SK-N-SH (cell line): ENCODE data around the gene BCL2L13. TPM values are rescaled to one million over a fixed set of nuclear protein-coding genes. Genes with fewer than 3 reads are reported as not detected.

Experiments
- CTCF ChIA-PET: fragments of 300-600, 350-600 bp; formaldehyde crosslinking; extraction: SDS; loops from one replicate; lab custom pipeline; 2021; lab: Yijun Ruan, JAX
- POLR2A ChIA-PET: fragments of 350-600 bp; sonication (Branson Sonifier 250); formaldehyde crosslinking; extraction: SDS; loops from one replicate; lab custom pipeline; 2020; ENCODE audit warnings: antibody characterized with exemption, inconsistent platforms; lab: Yijun Ruan, JAX
- DNase-seq: peaks from one replicate; pipeline ENCODE4 v3.0.0; 2012
- H2AFZ ChIP-seq: fragments of 200-600 bp; sonication (generic); 2 replicates; pipeline ENCODE4 v1.8.1; 2016; ENCODE audit warnings: antibody characterized with exemption, mild to moderate bottlenecking, low read depth
- H3F3A ChIP-seq: fragments of 200-600 bp; sonication (generic); replicated peaks from 2 replicates; pipeline ENCODE3; 2016; ENCODE audit warnings: antibody characterized with exemption, mild to moderate bottlenecking; ENCODE audit not compliant: insufficient read depth
- H3K27ac ChIP-seq, 2 experiments: fragments of 200-500 bp in 1 of 2; fragments of 200-600 bp in 1 of 2; sonication (Bioruptor generic) in 1 of 2; sonication (generic), shearing (Covaris generic) in 1 of 2; 2 replicates each; pipeline versions ENCODE4 v1.5.1 to v1.6.1; 2014 to 2016; ENCODE audit warnings: low read depth in 2 of 2, inconsistent platforms in 1 of 2, low read length in 1 of 2, mild to moderate bottlenecking in 1 of 2, mixed read lengths in 1 of 2
- H3K27me3 ChIP-seq: fragments of 200-600 bp; sonication (generic), shearing (Covaris generic); 2 replicates; pipeline ENCODE4 v1.6.1; 2016; ENCODE audit warnings: mixed run types; ENCODE audit not compliant: insufficient read depth
- H3K36me3 ChIP-seq, 2 experiments: fragments of 200-500 bp in 1 of 2; fragments of 200-600 bp in 1 of 2; sonication (Bioruptor generic) in 1 of 2; sonication (generic) in 1 of 2; replicated peaks in 1 of 2; 2 replicates each; pipeline versions ENCODE3 to v1.5.1; 2014 to 2016; ENCODE audit warnings: low read length in 1 of 2, mild to moderate bottlenecking in 1 of 2; ENCODE audit not compliant: insufficient read depth in 2 of 2, control insufficient read depth in 1 of 2
- H3K4me1 ChIP-seq, 2 experiments: fragments of 200-500 bp in 1 of 2; fragments of 200-600 bp in 1 of 2; sonication (Bioruptor generic) in 1 of 2; sonication (generic), shearing (Covaris generic) in 1 of 2; 2 replicates each; pipeline versions ENCODE4 v1.5.1 to v1.6.1; 2014 to 2016; ENCODE audit warnings: low read depth in 1 of 2, low read length in 1 of 2, mixed run types in 1 of 2; ENCODE audit not compliant: insufficient read depth in 2 of 2, control insufficient read depth in 1 of 2
- H3K4me2 ChIP-seq: fragments of 200-600 bp; sonication (generic), shearing (Covaris generic); 2 replicates; pipeline ENCODE4 v1.6.1; 2017; ENCODE audit warnings: mixed run types
- H3K4me3 ChIP-seq, 2 experiments: fragments of 200-500 bp in 1 of 2; fragments of 200-600 bp in 1 of 2; sonication (Bioruptor generic) in 1 of 2; sonication (generic), shearing (Covaris generic) in 1 of 2; 2 replicates each; pipeline versions ENCODE4 v1.5.1 to v1.8.1; 2014 to 2016; ENCODE audit warnings: low read depth in 2 of 2, inconsistent platforms in 1 of 2, low read length in 1 of 2, mild to moderate bottlenecking in 1 of 2, mixed read lengths in 1 of 2, moderate library complexity in 1 of 2
- H3K79me2 ChIP-seq: fragments of 200-600 bp; sonication (generic); 2 replicates; pipeline ENCODE4 v1.8.1; 2017; ENCODE audit warnings: mild to moderate bottlenecking; ENCODE audit not compliant: insufficient read depth
- H3K9ac ChIP-seq: fragments of 200-600 bp; sonication (generic); 2 replicates; pipeline ENCODE4 v1.6.1; 2017; ENCODE audit warnings: mixed run types
- H3K9me2 ChIP-seq: fragments of 200-600 bp; sonication (generic); 2 replicates; pipeline ENCODE4 v1.6.1; 2017; ENCODE audit warnings: mixed run types
- H3K9me3 ChIP-seq: fragments of 200-600 bp; sonication (generic); 2 replicates; pipeline ENCODE4 v1.6.1; 2017; ENCODE audit warnings: mixed run types, mild to moderate bottlenecking, moderate library complexity
- H4K20me1 ChIP-seq: fragments of 200-600 bp; sonication (generic); 2 replicates; pipeline ENCODE4 v1.6.1; 2017; ENCODE audit warnings: mild to moderate bottlenecking, mixed run types; ENCODE audit not compliant: insufficient read depth
- CHD2 ChIP-seq: fragments of 150-350 bp; IDR thresholded peaks from 2 replicates; pipeline ENCODE4 v1.6.1; 2018; ENCODE audit warnings: low read length; ENCODE audit not compliant: partially characterized antibody
- EZH2phosphoT487 ChIP-seq: fragments of 200-600 bp; sonication (generic); IDR thresholded peaks from 2 replicates; pipeline ENCODE4 v1.6.1; 2017; ENCODE audit warnings: low read depth, mixed run types, mild to moderate bottlenecking, antibody characterized with exemption, moderate library complexity, borderline replicate concordance
- GABPA ChIP-seq: IDR thresholded peaks from 2 replicates; pipeline ENCODE4 v1.4.0; 2012; ENCODE audit warnings: low read depth, mild to moderate bottlenecking
- MAX ChIP-seq: IDR thresholded peaks from 2 replicates; pipeline ENCODE4 v1.4.0; 2012; ENCODE audit warnings: low read depth
- RAD21 ChIP-seq: IDR thresholded peaks from 2 replicates; pipeline ENCODE4 v1.6.1; 2012; ENCODE audit warnings: mild to moderate bottlenecking, low read length
- RFX5 ChIP-seq: IDR thresholded peaks from 2 replicates; pipeline ENCODE4 v1.6.1; 2012; ENCODE audit warnings: mild to moderate bottlenecking, improper control_type of control experiment, low read length
- RXRA ChIP-seq: IDR thresholded peaks from 2 replicates; pipeline ENCODE4 v1.4.0; 2012; ENCODE audit warnings: low read depth, mild to moderate bottlenecking, borderline replicate concordance
- SMC3 ChIP-seq: IDR thresholded peaks from 2 replicates; pipeline ENCODE4 v1.6.1; 2012; ENCODE audit warnings: low read depth, low read length, improper control_type of control experiment
- TCF12 ChIP-seq: IDR thresholded peaks from 2 replicates; pipeline ENCODE4 v1.4.0; 2012
- USF1 ChIP-seq: IDR thresholded peaks from 2 replicates; pipeline ENCODE4 v1.4.0; 2012; ENCODE audit warnings: low read depth, borderline replicate concordance
- USF2 ChIP-seq: fragments of 150-350 bp; IDR thresholded peaks from 2 replicates; pipeline ENCODE4 v1.6.1; 2017; ENCODE audit warnings: antibody characterized with exemption, low read length, low read depth, borderline replicate concordance
- polyA plus RNA-seq, 3 experiments: library from polyadenylated mRNA; depleted of rRNA; stranded (reverse); fragments of >200 nt; gene quantifications; 2 replicates each; pipeline ENCODE4 v1.2.3, GENCODE V29; 2012
- TF ChIP-seq, protein P1 (sequence below): IDR thresholded peaks from 2 replicates; pipeline ENCODE4 v1.4.0; 2012; ENCODE audit warnings: low read depth, borderline replicate concordance
- TF ChIP-seq, protein P2 (sequence below): IDR thresholded peaks from 2 replicates; pipeline ENCODE4 v1.6.1; 2012; ENCODE audit warnings: mild to moderate bottlenecking, low read depth, low read length, moderate library complexity

Gene BCL2L13
- polyA plus RNA-seq, 1 of the 3 experiments (the other 2 are of a cell fraction) = 37.1 TPM

DNA sequence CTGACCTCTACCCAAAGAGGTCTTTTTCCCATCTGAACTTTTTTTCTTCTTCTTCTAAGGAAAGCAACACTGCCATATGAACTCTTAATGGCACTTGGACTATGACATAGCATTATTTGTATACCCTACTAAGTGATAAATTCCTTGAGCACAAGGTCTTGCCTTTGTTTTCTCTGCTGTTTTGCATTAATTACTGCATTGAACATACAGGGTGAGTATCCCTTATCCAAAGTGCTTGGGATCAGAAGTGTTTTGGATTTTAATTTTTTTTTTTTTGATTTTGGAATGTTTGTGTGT is 86.9 kb downstream of the BCL2L13 start:
- Histone ChIP-seq H3K9ac (no peak overlapping the region), H3K79me2 (peaks cover 48% of the 10 kb centered on the region), H2AFZ (no peak overlapping the region), H3K9me2 (no peaks in the 10 kb centered on the region), H4K20me1 (0 out of 2 replicates have a peak, but pooled peaks cover 3% of the 10 kb centered on the region), H3K27ac (peak overlapping the region in 1 of 2 experiments; percentile 34; a peak in 1 of 4 replicates), H3F3A (no peaks in the 10 kb centered on the region), H3K4me1 (peaks cover 9 to 20% of the 10 kb centered on the region in 2 experiments; a peak in 3 of 4 replicates), H3K9me3 (no peaks in the 10 kb centered on the region), H3K36me3 (peaks cover 18 to 35% of the 10 kb centered on the region in 2 experiments), H3K27me3 (no peaks in the 10 kb centered on the region), H3K4me3 (no peak overlapping the region), H3K4me2 (no peak overlapping the region)
- TF ChIP-seq GABPA = no peak
- TF ChIP-seq, protein P1, sequence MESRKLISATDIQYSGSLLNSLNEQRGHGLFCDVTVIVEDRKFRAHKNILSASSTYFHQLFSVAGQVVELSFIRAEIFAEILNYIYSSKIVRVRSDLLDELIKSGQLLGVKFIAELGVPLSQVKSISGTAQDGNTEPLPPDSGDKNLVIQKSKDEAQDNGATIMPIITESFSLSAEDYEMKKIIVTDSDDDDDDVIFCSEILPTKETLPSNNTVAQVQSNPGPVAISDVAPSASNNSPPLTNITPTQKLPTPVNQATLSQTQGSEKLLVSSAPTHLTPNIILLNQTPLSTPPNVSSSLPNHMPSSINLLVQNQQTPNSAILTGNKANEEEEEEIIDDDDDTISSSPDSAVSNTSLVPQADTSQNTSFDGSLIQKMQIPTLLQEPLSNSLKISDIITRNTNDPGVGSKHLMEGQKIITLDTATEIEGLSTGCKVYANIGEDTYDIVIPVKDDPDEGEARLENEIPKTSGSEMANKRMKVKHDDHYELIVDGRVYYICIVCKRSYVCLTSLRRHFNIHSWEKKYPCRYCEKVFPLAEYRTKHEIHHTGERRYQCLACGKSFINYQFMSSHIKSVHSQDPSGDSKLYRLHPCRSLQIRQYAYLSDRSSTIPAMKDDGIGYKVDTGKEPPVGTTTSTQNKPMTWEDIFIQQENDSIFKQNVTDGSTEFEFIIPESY = no peak
- no peak for TF ChIP-seq USF2
- no peak for TF ChIP-seq RFX5
- no peak for TF ChIP-seq SMC3
- TF ChIP-seq MAX = no peak
- no peak for TF ChIP-seq RAD21
- TF ChIP-seq, protein P2, sequence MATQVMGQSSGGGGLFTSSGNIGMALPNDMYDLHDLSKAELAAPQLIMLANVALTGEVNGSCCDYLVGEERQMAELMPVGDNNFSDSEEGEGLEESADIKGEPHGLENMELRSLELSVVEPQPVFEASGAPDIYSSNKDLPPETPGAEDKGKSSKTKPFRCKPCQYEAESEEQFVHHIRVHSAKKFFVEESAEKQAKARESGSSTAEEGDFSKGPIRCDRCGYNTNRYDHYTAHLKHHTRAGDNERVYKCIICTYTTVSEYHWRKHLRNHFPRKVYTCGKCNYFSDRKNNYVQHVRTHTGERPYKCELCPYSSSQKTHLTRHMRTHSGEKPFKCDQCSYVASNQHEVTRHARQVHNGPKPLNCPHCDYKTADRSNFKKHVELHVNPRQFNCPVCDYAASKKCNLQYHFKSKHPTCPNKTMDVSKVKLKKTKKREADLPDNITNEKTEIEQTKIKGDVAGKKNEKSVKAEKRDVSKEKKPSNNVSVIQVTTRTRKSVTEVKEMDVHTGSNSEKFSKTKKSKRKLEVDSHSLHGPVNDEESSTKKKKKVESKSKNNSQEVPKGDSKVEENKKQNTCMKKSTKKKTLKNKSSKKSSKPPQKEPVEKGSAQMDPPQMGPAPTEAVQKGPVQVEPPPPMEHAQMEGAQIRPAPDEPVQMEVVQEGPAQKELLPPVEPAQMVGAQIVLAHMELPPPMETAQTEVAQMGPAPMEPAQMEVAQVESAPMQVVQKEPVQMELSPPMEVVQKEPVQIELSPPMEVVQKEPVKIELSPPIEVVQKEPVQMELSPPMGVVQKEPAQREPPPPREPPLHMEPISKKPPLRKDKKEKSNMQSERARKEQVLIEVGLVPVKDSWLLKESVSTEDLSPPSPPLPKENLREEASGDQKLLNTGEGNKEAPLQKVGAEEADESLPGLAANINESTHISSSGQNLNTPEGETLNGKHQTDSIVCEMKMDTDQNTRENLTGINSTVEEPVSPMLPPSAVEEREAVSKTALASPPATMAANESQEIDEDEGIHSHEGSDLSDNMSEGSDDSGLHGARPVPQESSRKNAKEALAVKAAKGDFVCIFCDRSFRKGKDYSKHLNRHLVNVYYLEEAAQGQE = no peak
- TF ChIP-seq CHD2 = no peak
- no peak for TF ChIP-seq USF1
- TF ChIP-seq TCF12 = no peak
- TF ChIP-seq EZH2phosphoT487 = no peak
- TF ChIP-seq RXRA = no peak
- ChIA-PET CTCF (interaction anchor here (1.2 to 1.7 kb wide), 2 partner anchors 13 to 104 kb away, joined by 4 to 5 read pairs; no protein-coding TSS in a partner anchor), POLR2A (no interaction called here)
- no peak for DNase-seq
